NCI-H460 (cell line): ENCODE data around the gene CYP4F11. TPM values are rescaled to one million over a fixed set of nuclear protein-coding genes. Genes with fewer than 3 reads are reported as not detected.
"Not testable (repeated sequence)": the region's sequence is repeated elsewhere in the genome, so short reads cannot be mapped to it uniquely, and the experiment has no call there.

Experiments used
- DNase-seq: peaks from one replicate; pipeline ENCODE4 v3.0.0-alpha.2; 2016; ENCODE audit warnings: low read depth; ENCODE audit errors: extremely low read depth
- polyA plus RNA-seq: library from polyadenylated mRNA; depleted of rRNA; stranded (reverse); fragments of >200 nt; gene quantifications from 2 replicates; pipeline ENCODE4 v1.2.3, GENCODE V29; 2014; cell fraction: nucleus; rRNA removed
- total RNA-seq: library from RNA; depleted of rRNA; stranded (reverse); fragments of >200 nt; shearing (Covaris generic); gene quantifications from 2 replicates; pipeline ENCODE4 v1.2.3, GENCODE V29; 2014; rRNA removed

Gene CYP4F11
- 108 and 123 TPM in 2 replicates for total RNA-seq
- 111 and 122 TPM in 2 replicates for polyA plus RNA-seq

GRCh38 chr19:15934332-15935078, at the start of gene CYP4F11:
TSS of gene CYP4F11 (minus strand) at chr19:15934529. CDS start at chr19:15934408, 121 bp downstream.
- DNase-seq: peak; percentile 96

GRCh38 chr19:15979293-15979692, 45.0 kb upstream of the CYP4F11 start:
- no peak for DNase-seq

GRCh38 chr19:15977690-15978089, 43.4 kb upstream of the CYP4F11 start:
- DNase-seq: no peak

- no peak for DNase-seq
Observed at GRCh38 chr19:15976836-15977689, 42.7 kb upstream of the CYP4F11 start.

- DNase-seq: no peak
Observed at GRCh38 chr19:15974856-15975255, 40.5 kb upstream of the CYP4F11 start.

- not testable (repeated sequence) for DNase-seq
Observed at GRCh38 chr19:15972043-15972442, 37.7 kb upstream of the CYP4F11 start.

GRCh38 chr19:15971224-15971780, 37.0 kb upstream of the CYP4F11 start:
- DNase-seq: peak; percentile 4

- DNase-seq: no peak
Observed at GRCh38 chr19:15964231-15964630, 29.9 kb upstream of the CYP4F11 start.

GRCh38 chr19:15962319-15962718, 28.0 kb upstream of the CYP4F11 start:
- no peak for DNase-seq

GRCh38 chr19:15954820-15955219, 20.5 kb upstream of the CYP4F11 start:
- DNase-seq: no peak

GRCh38 chr19:15948223-15949058, 14.1 kb upstream of the CYP4F11 start, which contains the start of gene OR10H4:
TSS of gene OR10H4 (plus strand) at chr19:15949008. CDS start at chr19:15949008, 0 bp downstream.
- DNase-seq: no peak

GRCh38 chr19:15945301-15945700, 11.0 kb upstream of the CYP4F11 start:
- DNase-seq: no peak

- DNase-seq: no peak
Observed at GRCh38 chr19:15944401-15944800, 10.1 kb upstream of the CYP4F11 start.

GRCh38 chr19:15937771-15938170, 3.4 kb upstream of the CYP4F11 start:
- no peak for DNase-seq

- no peak for DNase-seq
Observed at GRCh38 chr19:15936950-15937349, 2.6 kb upstream of the CYP4F11 start.

- no peak for DNase-seq
Observed at GRCh38 chr19:15936173-15936572, 1.8 kb upstream of the CYP4F11 start.

- DNase-seq: peak; percentile 63
Observed at GRCh38 chr19:15935167-15935702, 906 bp upstream of the CYP4F11 start.

- DNase-seq: not testable (repeated sequence)
Observed at GRCh38 chr19:15933761-15934331, 483 bp downstream of the CYP4F11 start.

- no peak for DNase-seq
Observed at GRCh38 chr19:15928321-15928720, 6.0 kb downstream of the CYP4F11 start.

GRCh38 chr19:15926484-15926883, 7.8 kb downstream of the CYP4F11 start:
- no peak for DNase-seq
